HEK293 (cell line): ENCODE measurements around the gene NEIL1.

Experiments
- EGR2 ChIP-seq: fragments of 450-650 bp; formaldehyde crosslinking; IDR thresholded peaks from 2 replicates; pipeline ENCODE4 v1.5.1; 2016; ENCODE audit warnings: low read depth, missing biosample characterization, missing genetic modification characterization
- GLIS1 ChIP-seq: fragments of 450-650 bp; formaldehyde crosslinking; IDR thresholded peaks from 2 replicates; pipeline ENCODE4 v1.5.1; 2016; ENCODE audit warnings: missing biosample characterization, missing genetic modification characterization
- GLIS2 ChIP-seq: fragments of 450-650 bp; formaldehyde crosslinking; IDR thresholded peaks from 2 replicates; pipeline ENCODE4 v1.5.1; 2016; ENCODE audit warnings: missing biosample characterization, missing genetic modification characterization
- KLF10 ChIP-seq: fragments of 450-650 bp; IDR thresholded peaks from 2 replicates; pipeline ENCODE4 v1.5.1; 2018; ENCODE audit warnings: missing biosample characterization, mild to moderate bottlenecking, missing genetic modification characterization
- KLF17 ChIP-seq: fragments of 450-650 bp; formaldehyde crosslinking; IDR thresholded peaks from 2 replicates; pipeline ENCODE4 v1.5.1; 2016; ENCODE audit warnings: missing biosample characterization, missing genetic modification characterization
- RBAK ChIP-seq: fragments of 450-650 bp; formaldehyde crosslinking; IDR thresholded peaks from 2 replicates; pipeline ENCODE4 v1.5.1; 2016; ENCODE audit warnings: missing biosample characterization, missing genetic modification characterization
- SP7 ChIP-seq: fragments of 450-650 bp; formaldehyde crosslinking; IDR thresholded peaks from 2 replicates; pipeline ENCODE4 v1.5.1; 2016; ENCODE audit warnings: missing biosample characterization, missing genetic modification characterization
- TCF7L2 ChIP-seq: IDR thresholded peaks from 2 replicates; pipeline ENCODE4 v1.6.1; 2011; ENCODE audit warnings: low read depth, mild to moderate bottlenecking, inconsistent platforms, low read length, moderate library complexity, borderline replicate concordance
- WT1 ChIP-seq: fragments of 450-650 bp; formaldehyde crosslinking; IDR thresholded peaks from 2 replicates; pipeline ENCODE4 v1.5.1; 2016; ENCODE audit warnings: missing biosample characterization, missing genetic modification characterization
- ZBTB21 ChIP-seq: fragments of 450-650 bp; formaldehyde crosslinking; IDR thresholded peaks from 2 replicates; pipeline ENCODE4 v1.5.1; 2017; ENCODE audit warnings: missing biosample characterization, missing genetic modification characterization
- ZBTB48 ChIP-seq: fragments of 450-650 bp; formaldehyde crosslinking; IDR thresholded peaks from 2 replicates; pipeline ENCODE4 v1.5.1; 2016; ENCODE audit warnings: missing biosample characterization, missing genetic modification characterization
- ZBTB8A ChIP-seq: fragments of 450-650 bp; formaldehyde crosslinking; IDR thresholded peaks from 2 replicates; pipeline ENCODE4 v1.5.1; 2016; ENCODE audit warnings: missing biosample characterization, missing genetic modification characterization
- ZEB2 ChIP-seq: fragments of 450-650 bp; formaldehyde crosslinking; IDR thresholded peaks from 2 replicates; pipeline ENCODE4 v1.5.1; 2016; ENCODE audit warnings: missing biosample characterization, missing genetic modification characterization
- ZFP37 ChIP-seq: fragments of 450-650 bp; formaldehyde crosslinking; IDR thresholded peaks from 2 replicates; pipeline ENCODE4 v1.5.1; 2016; ENCODE audit warnings: missing biosample characterization, missing genetic modification characterization
- ZFP69B ChIP-seq: fragments of 450-650 bp; formaldehyde crosslinking; IDR thresholded peaks from 2 replicates; pipeline ENCODE4 v1.5.1; 2016; ENCODE audit warnings: missing biosample characterization, missing genetic modification characterization
- ZNF184 ChIP-seq: fragments of 450-650 bp; IDR thresholded peaks from 2 replicates; pipeline ENCODE4 v1.5.1; 2018; ENCODE audit warnings: missing biosample characterization, mild to moderate bottlenecking, missing genetic modification characterization
- ZNF239 ChIP-seq: fragments of 450-650 bp; formaldehyde crosslinking; IDR thresholded peaks from 2 replicates; pipeline ENCODE4 v1.5.1; 2016; ENCODE audit warnings: missing biosample characterization, missing genetic modification characterization
- ZNF266 ChIP-seq: fragments of 450-650 bp; formaldehyde crosslinking; IDR thresholded peaks from 2 replicates; pipeline ENCODE4 v1.5.1; 2016; ENCODE audit warnings: missing biosample characterization, missing genetic modification characterization, low read depth
- ZNF341 ChIP-seq: fragments of 450-650 bp; formaldehyde crosslinking; IDR thresholded peaks from 2 replicates; pipeline ENCODE4; 2016; ENCODE audit warnings: low read depth, missing biosample characterization, missing genetic modification characterization
- ZNF394 ChIP-seq: fragments of 450-650 bp; formaldehyde crosslinking; IDR thresholded peaks from 2 replicates; pipeline ENCODE4 v1.5.1; 2016; ENCODE audit warnings: missing biosample characterization, missing genetic modification characterization, mild to moderate bottlenecking, moderate library complexity, borderline replicate concordance
- ZNF449 ChIP-seq: fragments of 450-650 bp; formaldehyde crosslinking; IDR thresholded peaks from 2 replicates; pipeline ENCODE4 v1.5.1; 2017; ENCODE audit warnings: missing biosample characterization, mild to moderate bottlenecking, missing genetic modification characterization, moderate library complexity
- ZNF473 ChIP-seq: fragments of 450-650 bp; formaldehyde crosslinking; IDR thresholded peaks from 2 replicates; pipeline ENCODE4 v1.5.1; 2017; ENCODE audit warnings: missing biosample characterization, missing genetic modification characterization
- ZNF501 ChIP-seq: fragments of 450-650 bp; formaldehyde crosslinking; IDR thresholded peaks from 2 replicates; pipeline ENCODE4 v1.5.1; 2016; ENCODE audit warnings: missing biosample characterization, missing genetic modification characterization
- ZNF518A ChIP-seq: fragments of 450-650 bp; formaldehyde crosslinking; conservative IDR thresholded peaks from 2 replicates; pipeline ENCODE4 v1.5.1; 2016; ENCODE audit warnings: low read depth, missing biosample characterization, missing genetic modification characterization
- ZNF610 ChIP-seq: fragments of 450-650 bp; formaldehyde crosslinking; IDR thresholded peaks from 2 replicates; pipeline ENCODE4 v1.5.1; 2016; ENCODE audit warnings: missing biosample characterization, missing genetic modification characterization, borderline replicate concordance
- ZNF623 ChIP-seq: fragments of 450-650 bp; formaldehyde crosslinking; IDR thresholded peaks from 2 replicates; pipeline ENCODE4 v1.5.1; 2016; ENCODE audit warnings: missing biosample characterization, missing genetic modification characterization
- ZNF624 ChIP-seq: fragments of 450-650 bp; formaldehyde crosslinking; IDR thresholded peaks from 2 replicates; pipeline ENCODE4 v1.5.1; 2017; ENCODE audit warnings: missing biosample characterization, missing genetic modification characterization
- ZNF629 ChIP-seq: fragments of 450-650 bp; formaldehyde crosslinking; IDR thresholded peaks from 2 replicates; pipeline ENCODE4 v1.5.1; 2017; ENCODE audit warnings: missing biosample characterization, missing genetic modification characterization
- ZNF670 ChIP-seq: fragments of 450-650 bp; formaldehyde crosslinking; IDR thresholded peaks from 2 replicates; pipeline ENCODE4 v1.5.1; 2016; ENCODE audit warnings: missing biosample characterization, missing genetic modification characterization, low read depth
- ZNF707 ChIP-seq: fragments of 450-650 bp; formaldehyde crosslinking; IDR thresholded peaks from 2 replicates; pipeline ENCODE4 v1.5.1; 2016; ENCODE audit warnings: missing biosample characterization, missing genetic modification characterization
- ZNF785 ChIP-seq: fragments of 450-650 bp; formaldehyde crosslinking; IDR thresholded peaks from 2 replicates; pipeline ENCODE4 v1.5.1; 2016; ENCODE audit warnings: missing biosample characterization, missing genetic modification characterization
- ZSCAN16 ChIP-seq: fragments of 450-650 bp; formaldehyde crosslinking; IDR thresholded peaks from 2 replicates; pipeline ENCODE4 v1.5.1; 2016; ENCODE audit warnings: missing biosample characterization, missing genetic modification characterization
- ZSCAN30 ChIP-seq: fragments of 450-650 bp; IDR thresholded peaks from 2 replicates; pipeline ENCODE4 v1.5.1; 2018; ENCODE audit warnings: missing biosample characterization, mild to moderate bottlenecking, missing genetic modification characterization, moderate library complexity

Gene NEIL1

GRCh38 chr15:75335705-75336355 lies 11.0 kb upstream of the NEIL1 start, which contains the start of gene COMMD4 (continued):
- TF ChIP-seq ZNF239: no peak
- 0 out of 2 replicates have a peak, but pooled peaks have one; percentile 57 for TF ChIP-seq ZFP37 (tag by site-specific recombination)
- no peak for TF ChIP-seq ZNF670 (tag by site-specific recombination)
- TF ChIP-seq ZNF473 (tag by site-specific recombination): no peak
- TF ChIP-seq ZNF610 (tag by site-specific recombination): peak; percentile 82
- no peak for TF ChIP-seq RBAK (tag by site-specific recombination)
- peak; percentile 45; the same call in 1 of the 2 replicates for TF ChIP-seq ZNF623 (tag by site-specific recombination)
- peak; percentile 84 for TF ChIP-seq SP7 (tag by site-specific recombination)
- TF ChIP-seq ZNF624 (tag by site-specific recombination): no peak
- TF ChIP-seq ZSCAN16 (tag by site-specific recombination): no peak
- peak; percentile 65 for TF ChIP-seq ZBTB8A (tag by site-specific recombination)
- 0 out of 2 replicates have a peak, but pooled peaks have one; percentile 50 for TF ChIP-seq ZNF518A (tag by site-specific recombination)
- no peak for TF ChIP-seq ZNF266 (tag by site-specific recombination)
- peak; percentile 81; the same call in 1 of the 2 replicates for TF ChIP-seq ZSCAN30 (tag by site-specific recombination)
- no peak for TF ChIP-seq ZNF785 (tag by site-specific recombination)
- peak; percentile 87 for TF ChIP-seq ZNF629 (tag by site-specific recombination)
- peak; percentile 42; the same call in 1 of the 2 replicates for TF ChIP-seq ZBTB48
- peak; percentile 76 for TF ChIP-seq ZNF449
- peak; percentile 51; the same call in 1 of the 2 replicates for TF ChIP-seq ZFP69B (tag by site-specific recombination)
- no peak for TF ChIP-seq TCF7L2
- peak; percentile 69 for TF ChIP-seq ZNF394 (tag by site-specific recombination)
- TF ChIP-seq ZNF341: peak; percentile 44
- peak; percentile 82 for TF ChIP-seq KLF10 (tag by site-specific recombination)
- peak; percentile 94 for TF ChIP-seq ZNF501 (tag by site-specific recombination)
- TF ChIP-seq GLIS1: peak; percentile 81
- no peak for TF ChIP-seq ZNF707
- no peak for TF ChIP-seq ZNF184
- TF ChIP-seq GLIS2 (tag by site-specific recombination): peak; percentile 69; the same call in 1 of the 2 replicates
- TF ChIP-seq ZBTB21 (tag by site-specific recombination): peak; percentile 72
- peak; percentile 99 for TF ChIP-seq EGR2 (tag by site-specific recombination)
- TF ChIP-seq ZEB2 (tag by site-specific recombination): peak; percentile 91
- peak; percentile 32; the same call in 1 of the 2 replicates for TF ChIP-seq WT1 (tag by site-specific recombination)
- peak; percentile 96 for TF ChIP-seq KLF17 (tag by site-specific recombination)
